Ovary (tissue), 9 donors: ENCODE results near the gene MCTP2. TPM values are rescaled to one million over a fixed set of nuclear protein-coding genes. Genes with fewer than 3 reads are reported as not detected.

Experiments used
- DNase-seq, 5 donors: peaks; one replicate each; pipeline ENCODE4 v3.0.0-alpha.2; 2019 to 2020
- H3K27ac ChIP-seq, 2 donors: fragments of 200-600 bp; one replicate each; pipeline versions ENCODE4 v1.5.1 to v1.8.0; 2019 to 2022
- H3K27me3 ChIP-seq: fragments of 200-600 bp; one replicate; pipeline ENCODE4 v1.8.0; 2022
- H3K36me3 ChIP-seq: fragments of 200-600 bp; sonication (generic); one replicate; pipeline ENCODE4 v1.5.1; 2019
- H3K4me1 ChIP-seq: one replicate; pipeline ENCODE4 v1.8.1; 2013; ENCODE audit warnings: mild to moderate bottlenecking, moderate library complexity; ENCODE audit not compliant: insufficient read depth
- H3K4me3 ChIP-seq: fragments of 200-600 bp; sonication (generic); one replicate; pipeline ENCODE4 v1.5.1; 2017
- H3K9me3 ChIP-seq, 2 donors: fragments of 200-600 bp in 1 of 2; sonication (generic) in 1 of 2; one replicate each; pipeline versions ENCODE4 v1.5.1 to v1.8.1; 2013 to 2019; ENCODE audit warnings: mild to moderate bottlenecking in 1 of 2, moderate library complexity in 1 of 2
- EP300 ChIP-seq: sonication (generic); formaldehyde crosslinking; IDR thresholded peaks from one replicate; pipeline ENCODE4 v1.6.1; 2017; ENCODE audit warnings: antibody characterized with exemption
- POLR2A ChIP-seq: fragments of 450-650 bp; IDR thresholded peaks from one replicate; pipeline ENCODE4 v1.6.1; 2017; ENCODE audit warnings: antibody characterized with exemption, mild to moderate bottlenecking, moderate library complexity
- WGBS, 3 donors: extraction: QIAGEN DNeasy Blood & Tissue Kit in 1 of 3; methylation state at CpG; one replicate each; pipeline versions ENCODE4 v1.1.5 to v1.1.7; 2013 to 2017; 5-methylcytosine and 5-hydroxymethylcytosine counted together
- intact Hi-C, 4 donors: fragments of 100-400 bp; cut with DNase I; formaldehyde crosslinking; loops; one replicate each; pipeline versions ENCODE4 v1.11.0 to v1.15.1; 2022 to 2023
- polyA plus RNA-seq, 2 donors: library from polyadenylated mRNA; stranded (reverse); fragments of 200-250 nt in 1 of 2; fragments of 350-450 nt in 1 of 2; fragmentation: Illumina TruSeq in 1 of 2; extraction: RNeasy Lipid Tissue Mini Kit (QIAGEN cat#74804) in 1 of 2; gene quantifications; one replicate each; pipeline ENCODE4 v1.2.3, GENCODE V29; 2013 to 2014
- total RNA-seq, 7 donors: library from RNA; depleted of rRNA in 2 of 7; stranded (reverse); fragments of >200 nt in 2 of 7; fragmentation: NEBNext Ultra II Directional in 3 of 7; extraction: Animal tissue kit (Norgen Biotek cat#: 25700) in 3 of 7; gene quantifications; one replicate each; pipeline versions ENCODE4 v1.1.0 to v1.2.4, GENCODE V29; 2016 to 2023
- TF ChIP-seq, protein P1 (sequence below), 3 donors: fragments of 450-650 bp in 2 of 3; fragments of 200-600 bp in 1 of 3; IDR thresholded peaks; one replicate each; pipeline versions ENCODE4 v1.5.1 to v1.8.0; 2016 to 2022; ENCODE audit warnings: antibody characterized with exemption in 3 of 3, mild to moderate bottlenecking in 1 of 3
- donor health status: DM: no; HTN: no; CAD: no; lungs with moderate emphysema.
- donor health status: DM: no; HTN: no; CAD: no.
- donor health status: Bipolar disorder and iron deficiency.
- donor health status: DM: yes; HTN: yes; CAD: no.
- donor health status: DM: no; HTN: no; CAD: no.
- donor health status: DM: yes; HTN: yes; CAD: no.

MCTP2 gene
- total and polyA plus RNA-seq, 9 donors, result 0.71 to 44.5 (median 5.7) TPM

DNA sequence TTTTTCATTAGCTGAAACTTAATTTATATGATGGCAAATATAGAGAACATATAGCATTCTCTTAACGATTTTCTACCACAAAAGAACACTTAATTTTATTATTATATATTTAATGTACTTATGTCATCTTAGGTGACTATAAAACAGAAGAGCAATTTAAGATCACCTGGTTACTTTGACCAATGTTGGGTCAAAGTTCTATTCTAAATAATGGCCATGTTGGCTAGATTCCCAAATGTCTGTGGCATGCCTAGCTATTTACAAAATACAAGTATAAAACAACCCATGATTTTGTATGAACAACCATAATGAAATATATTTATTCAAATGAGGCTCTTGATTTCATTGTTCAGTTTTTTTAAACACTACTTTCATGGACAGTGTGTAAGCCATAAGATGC is 200.9 kb downstream of the MCTP2 start:
- H3K36me3 ChIP-seq, result no peaks in the 10 kb centered on the region
- H3K4me3 ChIP-seq, result no peak overlapping the region
- H3K27ac ChIP-seq, result no peak overlapping the region
- intact Hi-C loops, result no loop called here
- TF ChIP-seq EP300 (no peak), POLR2A (no peak)
- TF ChIP-seq, protein P1, sequence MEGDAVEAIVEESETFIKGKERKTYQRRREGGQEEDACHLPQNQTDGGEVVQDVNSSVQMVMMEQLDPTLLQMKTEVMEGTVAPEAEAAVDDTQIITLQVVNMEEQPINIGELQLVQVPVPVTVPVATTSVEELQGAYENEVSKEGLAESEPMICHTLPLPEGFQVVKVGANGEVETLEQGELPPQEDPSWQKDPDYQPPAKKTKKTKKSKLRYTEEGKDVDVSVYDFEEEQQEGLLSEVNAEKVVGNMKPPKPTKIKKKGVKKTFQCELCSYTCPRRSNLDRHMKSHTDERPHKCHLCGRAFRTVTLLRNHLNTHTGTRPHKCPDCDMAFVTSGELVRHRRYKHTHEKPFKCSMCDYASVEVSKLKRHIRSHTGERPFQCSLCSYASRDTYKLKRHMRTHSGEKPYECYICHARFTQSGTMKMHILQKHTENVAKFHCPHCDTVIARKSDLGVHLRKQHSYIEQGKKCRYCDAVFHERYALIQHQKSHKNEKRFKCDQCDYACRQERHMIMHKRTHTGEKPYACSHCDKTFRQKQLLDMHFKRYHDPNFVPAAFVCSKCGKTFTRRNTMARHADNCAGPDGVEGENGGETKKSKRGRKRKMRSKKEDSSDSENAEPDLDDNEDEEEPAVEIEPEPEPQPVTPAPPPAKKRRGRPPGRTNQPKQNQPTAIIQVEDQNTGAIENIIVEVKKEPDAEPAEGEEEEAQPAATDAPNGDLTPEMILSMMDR (IDR thresholded peaks at IDR 0.05), result no peak
- no peaks in the 10 kb centered on the region for H3K27me3 ChIP-seq
- no peak for DNase-seq
- H3K9me3 ChIP-seq, result no peaks in the 10 kb centered on the region
- WGBS, 3 donors, result 76 to 90% (median 80%) methylated on average over 1 of the region's 1 CpG
- no peaks in the 10 kb centered on the region for H3K4me1 ChIP-seq

DNA sequence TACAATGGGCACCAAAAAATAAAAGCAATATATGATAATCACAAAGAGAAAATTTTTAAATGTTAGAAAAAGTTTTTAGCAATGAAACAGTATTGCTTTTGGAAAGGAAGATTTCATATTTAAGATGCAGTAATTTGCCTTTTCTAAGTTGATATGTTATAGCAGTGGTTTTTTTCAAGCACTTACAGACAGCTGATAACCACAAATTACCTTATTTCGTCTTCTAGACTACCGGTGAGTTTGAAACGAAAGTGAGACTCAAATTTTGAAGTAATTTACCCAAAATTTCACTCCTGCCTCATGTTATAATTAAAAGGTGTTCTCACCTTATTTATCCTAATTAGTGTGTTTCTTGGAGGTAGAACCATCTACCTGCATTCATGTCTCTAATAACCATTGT is 207.8 kb downstream of the MCTP2 start:
- 75 to 95% (median 92%) methylated on average over 3 of the region's 3 CpGs for WGBS, 3 donors
- no peaks in the 10 kb centered on the region for H3K4me1 ChIP-seq

DNA sequence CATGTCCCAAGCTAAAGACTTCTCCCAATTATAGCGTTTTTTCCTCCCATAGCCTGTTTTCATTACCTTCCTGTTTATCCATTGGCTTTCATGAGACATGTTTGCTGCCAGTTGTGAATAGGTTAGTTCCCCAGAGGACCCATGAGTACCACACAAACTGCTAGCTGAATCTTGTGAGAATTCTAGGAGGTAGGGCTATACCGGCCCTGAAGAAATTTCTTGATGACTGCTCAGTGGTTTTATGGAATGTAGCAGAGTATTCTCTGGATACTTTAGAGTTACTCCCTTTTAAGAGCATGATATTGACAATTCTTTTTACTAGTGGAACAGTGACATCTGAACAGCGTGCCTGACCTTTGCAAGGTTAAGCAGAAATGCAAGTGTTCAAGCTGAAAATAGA is 210.4 kb downstream of the MCTP2 start:
- no peak overlapping the region for H3K4me3 ChIP-seq
- no peak overlapping the region for H3K27ac ChIP-seq
- TF ChIP-seq POLR2A (no peak), EP300 (no peak)
- TF ChIP-seq, protein P1 (IDR thresholded peaks at IDR 0.05), result no peak
- WGBS, 3 donors, result 31 to 53% (median 42%) methylated on average over 3 of the region's 3 CpGs
- no peaks in the 10 kb centered on the region for H3K9me3 ChIP-seq
- no peaks in the 10 kb centered on the region for H3K36me3 ChIP-seq
- H3K27me3 ChIP-seq, result no peaks in the 10 kb centered on the region
- intact Hi-C loops, result no loop called here
- H3K4me1 ChIP-seq, result no peaks in the 10 kb centered on the region
- DNase-seq, result no peak

More for the DNA sequence above, 207.8 kb downstream of the MCTP2 start:
- no peak for DNase-seq
- no peaks in the 10 kb centered on the region for H3K27me3 ChIP-seq
- H3K9me3 ChIP-seq, result no peaks in the 10 kb centered on the region
- no peak overlapping the region for H3K4me3 ChIP-seq
- no peak for TF ChIP-seq EP300
- TF ChIP-seq, protein P1 (IDR thresholded peaks at IDR 0.05), result no peak
- no peak for TF ChIP-seq POLR2A
- no peak overlapping the region for H3K27ac ChIP-seq
- intact Hi-C loops, result no loop called here
- no peaks in the 10 kb centered on the region for H3K36me3 ChIP-seq

DNA sequence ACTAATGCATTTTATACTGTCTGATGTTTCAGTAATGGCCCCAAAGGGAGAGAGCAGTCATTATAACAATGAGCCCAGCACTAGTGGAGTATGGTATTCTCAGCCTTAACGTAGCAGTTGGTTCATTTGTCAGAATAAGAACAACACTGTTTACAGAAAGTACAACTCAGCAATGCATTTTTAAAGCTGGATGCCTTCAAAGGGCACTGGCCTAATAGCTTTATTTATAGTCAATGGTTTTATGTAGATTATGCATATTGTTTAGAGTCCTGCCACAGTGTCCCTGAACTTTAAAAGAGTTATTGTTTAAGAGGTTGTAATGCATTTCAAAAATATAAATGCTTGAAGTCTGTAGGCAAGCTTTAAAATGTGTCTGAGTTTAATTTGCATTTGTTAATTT is 211.1 kb downstream of the MCTP2 start:
- intact Hi-C loops, result no loop called here
- no peak for DNase-seq
- no peak overlapping the region for H3K27ac ChIP-seq
- TF ChIP-seq POLR2A (no peak), EP300 (no peak)
- TF ChIP-seq, protein P1 (IDR thresholded peaks at IDR 0.05), result no peak
- no peaks in the 10 kb centered on the region for H3K4me1 ChIP-seq
- H3K27me3 ChIP-seq, result no peaks in the 10 kb centered on the region
- H3K9me3 ChIP-seq, result no peaks in the 10 kb centered on the region
- whole genome bisulfite sequencing, 3 donors, result 18 to 46% (median 29%) methylated on average over 1 of the region's 1 CpG
- H3K4me3 ChIP-seq, result no peak overlapping the region
- H3K36me3 ChIP-seq, result no peaks in the 10 kb centered on the region
